OCI-LY7 (cell line): ENCODE results near the gene OPCML. TPM values are rescaled to one million over a fixed set of nuclear protein-coding genes. Genes with fewer than 3 reads are reported as not detected.

Experiments
- BruUV-seq: library from RNA; stranded (reverse); fragments of 400-500 nt; replicated peaks from 2 replicates; lab custom pipeline; 2021; lab: Mats Ljungman, UMichigan
- CTCF ChIA-PET: fragments of 300-600 bp; sonication (Branson Sonifier 250); formaldehyde crosslinking; loops from one replicate; lab custom pipeline; 2022; ENCODE audit warnings: antibody characterized with exemption; ENCODE audit not compliant: unreplicated experiment; lab: Charles Lee
- POLR2A ChIA-PET: fragments of 300-600 bp; sonication (Branson Sonifier 250); formaldehyde crosslinking; loops from one replicate; lab custom pipeline; 2022; ENCODE audit warnings: antibody characterized with exemption; lab: Charles Lee
- DNase-seq: peaks from one replicate; pipeline ENCODE4 v3.0.0-alpha.2; 2015; ENCODE audit warnings: low spot score
- H2AFZ ChIP-seq: fragments of 200-600 bp; sonication (generic), shearing (Covaris generic); 2 replicates; pipeline ENCODE4 v1.6.1; 2014; ENCODE audit warnings: mild to moderate bottlenecking, antibody characterized with exemption, low read length, moderate library complexity
- H3K27ac ChIP-seq: fragments of 200-600 bp; sonication (generic); 2 replicates; pipeline ENCODE4 v1.5.1; 2014; ENCODE audit warnings: mixed run types, low read depth, mild to moderate bottlenecking, moderate library complexity, low read length, inconsistent platforms; ENCODE audit not compliant: poor library complexity, severe bottlenecking
- H3K36me3 ChIP-seq: fragments of 200-600 bp; sonication (generic); 2 replicates; pipeline ENCODE4 v1.6.1; 2014; ENCODE audit warnings: mild to moderate bottlenecking, antibody characterized with exemption, low read length, moderate library complexity, mixed read lengths; ENCODE audit not compliant: insufficient read depth
- H3K4me1 ChIP-seq: fragments of 200-600 bp; sonication (generic); 2 replicates; pipeline ENCODE4 v1.5.1; 2014; ENCODE audit warnings: mild to moderate bottlenecking, low read length; ENCODE audit not compliant: insufficient read depth, poor library complexity, severe bottlenecking
- H3K4me2 ChIP-seq: fragments of 200-600 bp; sonication (generic); 2 replicates; pipeline ENCODE4 v1.6.1; 2014; ENCODE audit warnings: mild to moderate bottlenecking, low read length
- H3K4me3 ChIP-seq: fragments of 200-600 bp; sonication (generic); 2 replicates; pipeline ENCODE4 v1.5.1; 2014; ENCODE audit warnings: mild to moderate bottlenecking, low read depth, low read length; ENCODE audit not compliant: poor library complexity, severe bottlenecking
- H3K79me2 ChIP-seq: fragments of 200-600 bp; sonication (generic); 2 replicates; pipeline ENCODE4 v1.6.1; 2016; ENCODE audit warnings: low read depth, mild to moderate bottlenecking, low read length, moderate library complexity, mixed read lengths; ENCODE audit not compliant: insufficient read depth
- H3K9me2 ChIP-seq: fragments of 200-600 bp; sonication (generic); 2 replicates; pipeline ENCODE4 v1.6.1; 2016; ENCODE audit warnings: mild to moderate bottlenecking, low read length, mixed read lengths; ENCODE audit not compliant: insufficient read depth
- H3K9me3 ChIP-seq: fragments of 200-600 bp; sonication (generic); 2 replicates; pipeline ENCODE4 v1.6.1; 2014; ENCODE audit warnings: mild to moderate bottlenecking, mixed run types, low read length, mixed read lengths
- H4K20me1 ChIP-seq: fragments of 200-600 bp; sonication (generic); 2 replicates; pipeline ENCODE4 v1.6.1; 2014; ENCODE audit warnings: mild to moderate bottlenecking, antibody characterized with exemption, low read length, moderate library complexity, mixed read lengths; ENCODE audit not compliant: insufficient read depth
- CTCF ChIP-seq: fragments of 200-600 bp; sonication (generic); conservative IDR thresholded peaks from 2 replicates; pipeline ENCODE4 v1.5.1; 2014; ENCODE audit warnings: mild to moderate bottlenecking, antibody characterized with exemption, low read length, moderate library complexity, mixed read lengths
- EZH2phosphoT487 ChIP-seq: fragments of 200-600 bp; sonication (generic); IDR thresholded peaks from 2 replicates; pipeline ENCODE4 v1.6.1; 2018; ENCODE audit warnings: low read depth, borderline replicate concordance, mild to moderate bottlenecking, mixed run types, antibody characterized with exemption, low read length, moderate library complexity, mixed read lengths
- intact Hi-C: fragments of 100-400 bp; cut with micrococcal nuclease; formaldehyde crosslinking; loops from one replicate; pipeline ENCODE4 v1.10.0; 2022; ENCODE audit not compliant: unreplicated experiment
- total RNA-seq, 2 experiments: library from RNA; depleted of rRNA in 1 of 2; stranded (reverse); fragments of >200 nt in 1 of 2; shearing (Covaris generic) in 1 of 2; gene quantifications; 2 replicates each; pipeline ENCODE4 v1.2.3, GENCODE V29; 2014 to 2022

Gene OPCML
- total RNA-seq, 2 experiments from 2014 or later, result not detected

GRCh38 chr11:133515107-133515506 is 17.2 kb downstream of the OPCML start:
- Histone ChIP-seq H3K36me3 (no peaks in the 10 kb centered on the region), H4K20me1 (no peaks in the 10 kb centered on the region), H3K27ac (no peak overlapping the region), H3K4me3 (no peak overlapping the region), H3K79me2 (no peaks in the 10 kb centered on the region), H3K4me1 (no peaks in the 10 kb centered on the region), H3K9me2 (no peaks in the 10 kb centered on the region), H2AFZ (no peak overlapping the region), H3K4me2 (no peak overlapping the region), H3K9me3 (no peaks in the 10 kb centered on the region)
- intact Hi-C loops, result no loop called here
- CTCF ChIA-PET, result no interaction called here
- BruUV-seq, result no TSS peak
- DNase-seq, result no peak
- POLR2A ChIA-PET, result no interaction called here
- no peak for TF ChIP-seq CTCF
- TF ChIP-seq EZH2phosphoT487, result no peak

- intact Hi-C loops, result no loop called here
- H3K36me3 ChIP-seq, result no peaks in the 10 kb centered on the region
- H2AFZ ChIP-seq, result no peak overlapping the region
- no peak overlapping the region for H3K4me2 ChIP-seq
- no peak for DNase-seq
- CTCF ChIA-PET, result no interaction called here
- H4K20me1 ChIP-seq, result no peaks in the 10 kb centered on the region
- no peak overlapping the region for H3K27ac ChIP-seq
- H3K4me1 ChIP-seq, result peaks cover 16% of the 10 kb centered on the region
- POLR2A ChIA-PET, result interaction anchor here (1.5 kb wide), 1 partner anchor 15 kb away, joined by 3 read pairs; no protein-coding TSS in a partner anchor
- H3K9me2 ChIP-seq, result no peaks in the 10 kb centered on the region
- BruUV-seq, result no TSS peak
- H3K9me3 ChIP-seq, result no peaks in the 10 kb centered on the region
- no peak overlapping the region for H3K4me3 ChIP-seq
- no peaks in the 10 kb centered on the region for H3K79me2 ChIP-seq
- TF ChIP-seq CTCF (no peak), EZH2phosphoT487 (no peak)
Measured at GRCh38 chr11:133509924-133510697, 22.2 kb downstream of the OPCML start.

DNA sequence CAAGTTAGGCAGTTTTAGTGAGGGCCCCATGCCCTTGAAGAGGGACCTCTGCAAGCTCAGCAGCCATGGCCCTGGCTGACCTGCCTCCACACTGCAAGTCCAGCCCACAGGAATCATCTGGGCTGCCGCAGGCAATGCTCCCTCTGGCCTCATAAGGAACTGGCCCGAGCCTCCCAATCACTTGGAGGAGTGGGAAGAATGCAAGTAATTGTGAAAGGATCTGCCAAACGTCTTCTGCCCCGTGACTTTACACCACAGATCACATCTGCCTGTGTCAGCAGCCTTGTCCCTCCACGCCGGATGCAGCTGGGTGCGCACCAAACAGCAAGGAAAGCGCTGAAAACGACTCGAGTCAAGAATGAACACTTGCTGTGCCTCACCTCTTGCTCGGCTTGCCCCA is 23.8 kb downstream of the OPCML start:
- H3K79me2 ChIP-seq, result no peaks in the 10 kb centered on the region
- no peaks in the 10 kb centered on the region for H4K20me1 ChIP-seq
- H3K4me3 ChIP-seq, result no peak overlapping the region
- peaks cover 16% of the 10 kb centered on the region for H3K4me1 ChIP-seq
- no peaks in the 10 kb centered on the region for H3K9me2 ChIP-seq
- no peak overlapping the region for H3K27ac ChIP-seq
- ChIA-PET POLR2A (interaction anchor here (0.7 kb wide), 1 partner anchor 1395 kb away, joined by 3 read pairs; no protein-coding TSS in a partner anchor), CTCF (no interaction called here)
- DNase-seq, result no peak
- no peak overlapping the region for H3K4me2 ChIP-seq
- intact Hi-C loops, result no loop called here
- BruUV-seq, result no TSS peak
- no peak overlapping the region for H2AFZ ChIP-seq
- TF ChIP-seq CTCF (no peak), EZH2phosphoT487 (no peak)
- H3K9me3 ChIP-seq, result no peaks in the 10 kb centered on the region
- no peaks in the 10 kb centered on the region for H3K36me3 ChIP-seq
